ENCODE data around the gene CA10. TPM values are rescaled to one million over a fixed set of nuclear protein-coding genes. Genes with fewer than 3 reads are reported as not detected.

The CA10 gene
- total and polyA plus RNA-seq, 2 donors (not counting 3 experiments of a cell fraction or from before 2014, with no cell fraction given) = not detected

DNA sequence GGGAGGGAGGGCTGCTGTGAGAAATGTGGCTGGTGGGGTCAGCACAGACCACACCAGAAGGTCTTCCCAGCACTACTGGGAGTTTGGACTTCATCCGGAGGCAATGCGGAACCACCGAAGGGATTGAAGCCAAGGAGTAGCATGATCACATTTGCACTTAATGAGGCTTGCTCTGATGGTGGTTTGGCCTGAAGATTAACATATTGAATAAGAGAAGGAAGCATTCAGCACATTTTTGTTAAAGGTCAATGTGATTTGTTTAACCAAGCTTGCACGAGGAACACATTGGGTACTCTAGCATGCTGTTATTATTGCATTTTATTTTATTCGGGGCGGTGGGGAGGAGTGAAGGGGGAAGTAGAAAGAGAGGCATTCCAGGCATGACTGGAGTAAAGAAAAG, 519.5 kb downstream of the CA10 start:
- no peaks in the 10 kb centered on the region for H3K79me2 ChIP-seq (ENCODE audit: control insufficient read depth, insufficient read depth, low read length)
- no peak overlapping the region for H2AFZ ChIP-seq (ENCODE audit: low read depth, low read length)
- FAIRE-seq (no peak), DNase-seq (ENCODE audit: low read depth, low spot score) (no peak)
- intact Hi-C loops (cut with micrococcal nuclease) = no loop called here
- no peak overlapping the region for H3K27ac ChIP-seq (ENCODE audit: insufficient read depth, low read depth, low read length)
- no peak overlapping the region for H3K4me2 ChIP-seq (ENCODE audit: insufficient read depth, low read length)
- H3K9me1 ChIP-seq (replicated peaks; ENCODE audit: control insufficient read depth, extremely low read depth, insufficient read depth, low read length) = no peaks in the 10 kb centered on the region
- no peaks in the 10 kb centered on the region for H3K4me1 ChIP-seq (ENCODE audit: control insufficient read depth, extremely low read depth, insufficient read depth, low read length)
- CTCF ChIA-PET = no interaction called here
- BruUV-seq (replicated peaks) = no TSS peak
- POLR2A ChIA-PET = no interaction called here
- TF ChIP-seq EZH2 (IDR thresholded peaks at IDR 0.05; ENCODE audit: borderline replicate concordance, low read depth, low read length, severe bottlenecking) (no peak), GATA2 (IDR thresholded peaks at IDR 0.05; ENCODE audit: insufficient read depth, insufficient read length, low read depth, low read length) (no peak), MYC (IDR thresholded peaks at IDR 0.05; ENCODE audit: low read depth, low read length) (no peak), POLR2AphosphoS5 (IDR thresholded peaks at IDR 0.05; ENCODE audit: insufficient read depth, low read depth, low read length) (no peak), FOS (IDR thresholded peaks at IDR 0.05; ENCODE audit: borderline replicate concordance, insufficient read depth, low read length) (no peak), JUN (IDR thresholded peaks at IDR 0.05; ENCODE audit: borderline replicate concordance, insufficient read depth, insufficient read length, low read depth) (no peak), POLR2A (IDR thresholded peaks at IDR 0.05; ENCODE audit: low read depth, low read length) (no peak)
- TF ChIP-seq, protein P1, sequence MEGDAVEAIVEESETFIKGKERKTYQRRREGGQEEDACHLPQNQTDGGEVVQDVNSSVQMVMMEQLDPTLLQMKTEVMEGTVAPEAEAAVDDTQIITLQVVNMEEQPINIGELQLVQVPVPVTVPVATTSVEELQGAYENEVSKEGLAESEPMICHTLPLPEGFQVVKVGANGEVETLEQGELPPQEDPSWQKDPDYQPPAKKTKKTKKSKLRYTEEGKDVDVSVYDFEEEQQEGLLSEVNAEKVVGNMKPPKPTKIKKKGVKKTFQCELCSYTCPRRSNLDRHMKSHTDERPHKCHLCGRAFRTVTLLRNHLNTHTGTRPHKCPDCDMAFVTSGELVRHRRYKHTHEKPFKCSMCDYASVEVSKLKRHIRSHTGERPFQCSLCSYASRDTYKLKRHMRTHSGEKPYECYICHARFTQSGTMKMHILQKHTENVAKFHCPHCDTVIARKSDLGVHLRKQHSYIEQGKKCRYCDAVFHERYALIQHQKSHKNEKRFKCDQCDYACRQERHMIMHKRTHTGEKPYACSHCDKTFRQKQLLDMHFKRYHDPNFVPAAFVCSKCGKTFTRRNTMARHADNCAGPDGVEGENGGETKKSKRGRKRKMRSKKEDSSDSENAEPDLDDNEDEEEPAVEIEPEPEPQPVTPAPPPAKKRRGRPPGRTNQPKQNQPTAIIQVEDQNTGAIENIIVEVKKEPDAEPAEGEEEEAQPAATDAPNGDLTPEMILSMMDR (IDR thresholded peaks at IDR 0.05; ENCODE audit: extremely low read depth in 1 of 2, insufficient read depth in 1 of 2, low read depth in 1 of 2, low read length in 2 of 2) = no peak
- TF ChIP-seq, protein P2, sequence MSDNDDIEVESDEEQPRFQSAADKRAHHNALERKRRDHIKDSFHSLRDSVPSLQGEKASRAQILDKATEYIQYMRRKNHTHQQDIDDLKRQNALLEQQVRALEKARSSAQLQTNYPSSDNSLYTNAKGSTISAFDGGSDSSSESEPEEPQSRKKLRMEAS (IDR thresholded peaks at IDR 0.05; ENCODE audit: insufficient read depth, insufficient read length) = no peak
- H4K20me1 ChIP-seq (replicated peaks; ENCODE audit: control insufficient read depth, extremely low read depth, insufficient read depth, low read length) = no peaks in the 10 kb centered on the region
- no peak overlapping the region for H3K4me3 ChIP-seq (replicated peaks in 1 of 3; ENCODE audit: insufficient read depth in 1 of 3, low read depth in 1 of 3, low read length in 3 of 3)
- no peak overlapping the region for H3K9ac ChIP-seq (replicated peaks; ENCODE audit: extremely low read depth, insufficient read depth, low read length)
- no peaks in the 10 kb centered on the region for H3K27me3 ChIP-seq (ENCODE audit: control insufficient read depth in 2 of 2, insufficient read depth in 2 of 2, low read length in 2 of 2)
- dilution Hi-C loops (cut with MboI; ENCODE audit: extremely low pct_ligation_motif_present, low sequenced_read_pairs) = no loop called here
- no peaks in the 10 kb centered on the region for H3K9me3 ChIP-seq (replicated peaks; ENCODE audit: control insufficient read depth, insufficient read depth, low read length)
- no peaks in the 10 kb centered on the region for H3K36me3 ChIP-seq (ENCODE audit: control insufficient read depth in 2 of 2, extremely low read depth in 1 of 2, insufficient read depth in 2 of 2, low read length in 2 of 2)
